ENCODE results near the gene TTLL8. TPM values are rescaled to one million over a fixed set of nuclear protein-coding genes. Genes with fewer than 3 reads are reported as not detected.
"Not testable (repeated sequence)": the region's sequence is repeated elsewhere in the genome, so short reads cannot be mapped to it uniquely, and the experiment has no call there.

Gene TTLL8
- total RNA-seq, 1 donor, result not detected

DNA sequence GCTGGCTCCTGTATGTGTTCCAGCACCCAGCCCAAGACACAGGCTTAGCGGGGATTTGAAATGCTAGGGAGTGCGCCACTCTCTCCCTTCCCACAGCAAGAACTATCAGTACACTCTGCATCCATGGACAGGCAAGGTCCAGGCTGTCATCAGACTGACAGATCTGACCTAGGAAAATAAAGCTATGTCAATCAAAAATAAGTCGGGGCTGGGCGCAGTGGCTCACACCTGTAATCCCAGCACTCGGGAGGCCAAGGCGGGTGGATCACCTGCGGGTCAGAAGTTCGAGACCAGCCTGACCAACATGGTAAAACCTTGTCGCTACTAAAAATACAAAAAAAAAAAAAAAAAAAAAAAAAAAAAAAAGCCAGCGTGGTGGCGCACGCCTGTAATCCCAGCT is 30.0 kb upstream of the TTLL8 start:
- TF ChIP-seq, protein P1, sequence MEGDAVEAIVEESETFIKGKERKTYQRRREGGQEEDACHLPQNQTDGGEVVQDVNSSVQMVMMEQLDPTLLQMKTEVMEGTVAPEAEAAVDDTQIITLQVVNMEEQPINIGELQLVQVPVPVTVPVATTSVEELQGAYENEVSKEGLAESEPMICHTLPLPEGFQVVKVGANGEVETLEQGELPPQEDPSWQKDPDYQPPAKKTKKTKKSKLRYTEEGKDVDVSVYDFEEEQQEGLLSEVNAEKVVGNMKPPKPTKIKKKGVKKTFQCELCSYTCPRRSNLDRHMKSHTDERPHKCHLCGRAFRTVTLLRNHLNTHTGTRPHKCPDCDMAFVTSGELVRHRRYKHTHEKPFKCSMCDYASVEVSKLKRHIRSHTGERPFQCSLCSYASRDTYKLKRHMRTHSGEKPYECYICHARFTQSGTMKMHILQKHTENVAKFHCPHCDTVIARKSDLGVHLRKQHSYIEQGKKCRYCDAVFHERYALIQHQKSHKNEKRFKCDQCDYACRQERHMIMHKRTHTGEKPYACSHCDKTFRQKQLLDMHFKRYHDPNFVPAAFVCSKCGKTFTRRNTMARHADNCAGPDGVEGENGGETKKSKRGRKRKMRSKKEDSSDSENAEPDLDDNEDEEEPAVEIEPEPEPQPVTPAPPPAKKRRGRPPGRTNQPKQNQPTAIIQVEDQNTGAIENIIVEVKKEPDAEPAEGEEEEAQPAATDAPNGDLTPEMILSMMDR (IDR thresholded peaks at IDR 0.05; ENCODE audit: insufficient read depth, low read length), result no peak
- H3K4me3 ChIP-seq (ENCODE audit: low read depth, low read length), result no peak overlapping the region
- no peak for DNase-seq (ENCODE audit: low read depth)

GRCh38 chr22:50087646-50088045 is 29.5 kb upstream of the TTLL8 start:
- DNase-seq (ENCODE audit: low read depth), result no peak
- TF ChIP-seq, protein P1 (IDR thresholded peaks at IDR 0.05; ENCODE audit: insufficient read depth, low read length), result no peak

DNA sequence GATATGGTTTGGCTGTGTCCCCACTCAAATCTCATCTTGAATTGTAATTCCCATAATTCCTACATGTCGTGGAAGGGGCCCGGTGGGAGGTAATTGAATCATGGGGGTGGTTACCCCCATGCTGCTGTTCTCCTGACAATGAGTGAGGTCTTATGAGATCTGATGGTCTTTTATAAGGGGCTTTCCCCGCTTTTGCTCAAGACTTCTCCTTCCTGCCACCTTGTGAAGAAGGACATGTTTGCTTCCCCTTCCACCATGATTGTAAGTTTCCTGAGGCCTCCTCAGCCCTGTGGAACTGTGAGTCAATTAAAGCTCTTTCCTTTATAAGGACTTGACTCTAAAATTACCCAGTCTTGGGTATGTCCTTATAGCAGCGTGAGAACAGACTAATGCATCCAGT is 28.9 kb upstream of the TTLL8 start:
- not testable (repeated sequence) for DNase-seq (ENCODE audit: low read depth); H3K4me3 ChIP-seq (ENCODE audit: low read depth, low read length)

More at GRCh38 chr22:50087646-50088045, 29.5 kb upstream of the TTLL8 start:
- no peak overlapping the region for H3K4me3 ChIP-seq (ENCODE audit: low read depth, low read length)

GRCh38 chr22:50086526-50086925 is 28.4 kb upstream of the TTLL8 start:
- no peak overlapping the region for H3K4me3 ChIP-seq (ENCODE audit: low read depth, low read length)
- DNase-seq (ENCODE audit: low read depth), result peak; percentile 89
- TF ChIP-seq, protein P1 (IDR thresholded peaks at IDR 0.05; ENCODE audit: insufficient read depth, low read length), result no peak

- H3K4me3 ChIP-seq (ENCODE audit: low read depth, low read length), result no peak within 1 kb of the TSS
- TF ChIP-seq, protein P1 (IDR thresholded peaks at IDR 0.05; ENCODE audit: insufficient read depth, low read length), result no peak
- peak; percentile 28 for DNase-seq (ENCODE audit: low read depth)
These were observed 27.3 kb upstream of the TTLL8 start, which contains the start of gene MLC1 for GRCh38 chr22:50085211-50085972. MLC1 (minus strand) TSS chr22:50085426; CDS start chr22:50084902, 524 bp downstream.

DNA sequence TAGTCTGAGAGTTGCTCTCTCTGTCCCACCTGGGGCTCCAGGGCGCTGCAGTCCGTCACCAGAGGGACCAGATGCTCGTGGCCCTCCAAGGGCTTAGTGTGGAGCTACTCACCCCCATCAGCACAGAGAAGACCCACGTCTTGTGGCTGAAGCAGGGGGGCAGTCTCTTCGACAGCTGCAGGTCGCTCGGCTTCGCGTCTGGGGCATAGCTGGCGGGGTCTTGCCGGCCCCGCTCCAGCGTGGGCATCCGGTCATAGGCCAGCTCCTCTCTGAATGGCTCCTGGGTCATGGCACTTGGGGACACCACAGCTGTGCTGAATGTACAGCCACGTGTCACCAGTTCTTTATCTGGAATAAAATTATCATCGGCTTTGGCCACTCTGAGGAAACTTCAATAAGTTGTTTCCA is 26.5 kb upstream of the TTLL8 start:
- DNase-seq (ENCODE audit: low read depth), result no peak
- TF ChIP-seq, protein P1 (IDR thresholded peaks at IDR 0.05; ENCODE audit: insufficient read depth, low read length), result no peak

GRCh38 chr22:50084080-50084477 is 26.0 kb upstream of the TTLL8 start:
- no peak overlapping the region for H3K4me3 ChIP-seq (ENCODE audit: low read depth, low read length)
- DNase-seq (ENCODE audit: low read depth), result no peak
- TF ChIP-seq, protein P1 (IDR thresholded peaks at IDR 0.05; ENCODE audit: insufficient read depth, low read length), result no peak

More for the DNA sequence above, 26.5 kb upstream of the TTLL8 start:
- H3K4me3 ChIP-seq (ENCODE audit: low read depth, low read length), result no peak overlapping the region

All from fibroblast of the aortic adventitia (primary cell).